Activated CD4-positive, alpha-beta T cell treated with anti-CD3 and anti-CD28 coated beads, Interleukin-10, Interleukin-2, amounts not matched to agents 100 ng/mL and 50 ng/mL, durations not matched to agents 16 hours and 8 hours (primary cell): Measurements from ENCODE around the gene KCNC3.

Experiments used
- DNase-seq: peaks from one replicate; pipeline ENCODE4 v3.0.0-alpha.2; 2020

Gene KCNC3

GRCh38 chr19:50326101-50326664 lies 3.0 kb downstream of the KCNC3 start:
- no peak for DNase-seq

DNA sequence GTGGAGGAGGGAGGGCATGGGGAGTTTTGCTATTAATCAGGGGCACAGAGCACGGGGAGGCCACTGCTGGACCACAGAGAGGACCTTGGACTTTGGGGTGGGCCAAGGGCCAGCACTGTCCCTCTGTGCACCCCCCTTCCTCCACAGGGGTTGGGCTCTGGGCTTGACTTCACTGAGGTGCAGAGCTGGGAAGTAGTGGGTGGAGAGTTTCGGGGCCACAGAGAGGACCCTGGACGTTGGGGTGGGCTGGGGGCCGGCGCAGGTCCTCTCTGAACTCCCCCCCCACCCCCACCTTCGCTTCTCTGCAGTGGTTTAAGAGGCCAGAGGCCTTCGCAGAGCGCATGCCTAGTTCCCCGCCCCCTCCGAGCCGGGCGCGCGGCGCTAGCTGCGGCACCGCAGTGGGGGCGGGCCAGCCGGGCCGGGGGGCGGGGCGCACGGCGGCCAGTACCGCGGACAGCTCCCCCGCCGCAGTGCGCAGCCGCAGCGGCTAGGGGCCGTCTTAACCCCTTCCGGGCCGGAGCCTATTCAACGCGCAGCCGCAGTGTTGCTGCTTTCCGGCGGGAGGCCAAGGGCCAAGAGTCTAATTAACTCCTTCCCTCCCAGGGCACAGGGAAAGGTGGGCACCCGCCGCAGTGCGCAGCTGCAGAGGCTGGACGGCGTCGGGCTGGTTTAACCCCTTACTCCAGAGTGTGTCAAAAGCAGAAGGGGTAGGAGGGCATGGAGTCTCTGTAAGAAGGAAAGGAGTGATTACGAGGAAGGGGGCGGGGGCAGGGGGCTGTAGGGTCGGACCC lies 3.7 kb downstream of the KCNC3 start:
- DNase-seq = peak; percentile 91

- DNase-seq = no peak
These were observed 4.8 kb downstream of the KCNC3 start for GRCh38 chr19:50324331-50324730.

DNA sequence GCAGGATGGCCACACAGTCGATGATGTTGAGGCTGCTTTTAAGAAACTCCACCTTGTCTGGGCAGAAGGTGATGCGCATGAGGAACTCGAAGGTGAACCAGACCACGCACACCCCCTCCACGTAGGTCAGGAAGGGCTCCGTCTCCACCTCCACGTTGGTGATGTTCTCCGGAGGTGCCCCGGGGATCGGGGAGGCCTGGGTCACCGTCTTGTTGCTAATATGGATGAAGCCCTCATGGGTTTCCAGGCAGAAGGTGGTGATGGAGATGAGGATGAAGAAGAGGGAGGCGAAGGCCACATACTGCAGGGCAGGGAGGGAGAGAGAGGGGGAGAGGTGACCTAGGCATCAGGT lies 5.4 kb downstream of the KCNC3 start:
- DNase-seq = no peak

GRCh38 chr19:50322931-50323781 lies 6.0 kb downstream of the KCNC3 start:
- DNase-seq = no peak

GRCh38 chr19:50322234-50322633 lies 6.9 kb downstream of the KCNC3 start:
- DNase-seq = no peak

- no peak for DNase-seq
These were observed 7.3 kb downstream of the KCNC3 start for GRCh38 chr19:50321831-50322230.

- DNase-seq = no peak
These were observed 8.6 kb downstream of the KCNC3 start for GRCh38 chr19:50320596-50320995.

DNA sequence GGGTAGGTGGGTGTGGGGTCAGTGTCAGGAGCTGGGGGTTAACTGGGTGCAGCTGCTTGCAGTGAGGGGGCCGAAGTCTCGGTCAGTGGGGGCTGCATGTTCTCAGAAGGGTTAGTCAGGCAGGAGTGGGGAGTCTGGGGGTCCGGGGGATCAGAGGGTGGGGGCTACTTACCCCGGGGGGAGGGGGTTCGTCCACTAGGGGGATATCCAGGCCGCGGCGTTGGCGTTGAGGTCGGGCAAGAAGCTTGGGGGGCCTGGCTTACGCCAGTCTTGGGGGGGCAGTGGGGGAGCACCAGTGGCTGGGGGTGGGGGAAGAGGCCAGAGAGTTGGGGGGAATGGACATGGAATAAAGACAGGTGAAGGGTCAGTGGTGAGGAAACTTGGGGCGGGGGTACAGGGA lies 9.1 kb downstream of the KCNC3 start:
- DNase-seq = no peak

DNA sequence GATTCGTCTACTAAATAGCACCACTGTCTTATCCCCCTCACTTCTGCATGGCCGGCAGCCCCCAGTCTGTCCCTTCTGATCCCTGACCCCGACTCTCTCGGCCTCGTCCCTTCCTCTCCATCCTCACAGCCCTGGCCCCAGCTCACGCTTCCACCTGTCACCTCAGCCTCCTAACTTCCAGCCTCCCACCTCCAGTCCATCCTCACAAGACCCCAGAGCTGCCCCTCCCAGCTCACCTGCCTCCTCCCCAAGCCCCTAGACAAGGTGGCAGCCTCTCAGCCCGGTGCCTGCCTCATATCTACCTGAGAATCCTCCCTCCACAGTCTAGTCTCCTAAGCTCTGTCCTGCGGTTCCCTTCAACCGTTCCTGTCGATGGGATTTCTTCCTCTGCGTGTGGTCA lies 10.0 kb downstream of the KCNC3 start:
- no peak for DNase-seq

DNA sequence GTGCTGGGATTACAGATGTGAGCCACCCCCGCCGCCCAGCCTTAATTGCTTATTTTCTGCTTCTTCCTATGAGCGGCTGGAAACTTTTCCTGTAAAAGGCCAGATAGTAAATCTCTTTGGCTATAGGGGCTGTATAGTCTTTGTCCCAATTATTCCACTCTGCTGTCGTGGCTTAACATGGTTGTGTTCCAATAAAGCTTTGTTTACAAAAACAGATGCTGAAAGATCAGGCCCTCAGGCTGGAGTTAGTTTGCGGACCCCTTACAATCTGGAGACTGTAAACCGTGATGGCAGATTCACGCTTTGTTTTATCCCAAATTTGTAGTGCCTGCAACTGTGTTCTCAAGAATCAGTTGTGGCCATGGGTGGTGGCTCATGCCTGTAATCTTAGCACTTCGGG lies 10.7 kb downstream of the KCNC3 start:
- DNase-seq = no peak

- no peak for DNase-seq
These were observed 12.1 kb downstream of the KCNC3 start for GRCh38 chr19:50317115-50317514.

DNA sequence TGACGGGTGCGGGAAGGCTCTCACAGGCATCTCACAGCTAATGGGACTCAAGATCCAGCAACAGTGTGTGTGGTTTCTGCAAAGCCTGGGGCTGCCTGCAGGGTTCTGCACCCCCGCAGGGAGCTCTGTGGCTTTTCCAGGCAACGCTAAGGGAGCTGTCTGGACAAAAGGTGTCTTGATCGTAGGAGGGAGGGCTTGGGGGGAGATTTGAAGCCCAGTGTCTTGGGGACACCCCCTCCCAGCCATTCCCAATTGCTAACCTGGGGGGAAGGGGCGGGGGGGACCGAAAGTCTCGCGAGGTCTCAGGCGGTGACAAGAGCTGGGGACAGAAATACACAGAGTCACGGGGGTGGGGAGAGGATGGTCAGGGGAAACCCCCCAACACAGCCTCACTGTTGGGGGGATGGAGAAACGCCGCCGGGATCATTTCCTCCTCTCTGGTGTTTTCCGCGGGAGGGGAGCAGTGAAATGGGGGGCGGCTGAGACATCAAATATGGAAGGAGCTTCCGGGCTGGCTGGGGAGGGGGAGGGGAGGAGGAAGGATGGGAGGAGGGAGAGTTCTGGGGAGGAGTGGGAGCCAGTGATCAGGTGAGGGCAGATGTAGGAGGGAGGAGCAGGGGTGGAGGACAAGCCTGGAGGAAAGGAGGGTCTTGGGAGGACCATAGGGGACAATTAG lies 13.3 kb downstream of the KCNC3 start:
- peak; percentile 41 for DNase-seq

- no peak for DNase-seq
These were observed 14.2 kb downstream of the KCNC3 start for GRCh38 chr19:50314724-50315708.

GRCh38 chr19:50313812-50314536 lies 15.2 kb downstream of the KCNC3 start:
- DNase-seq = no peak

- DNase-seq = no peak
These were observed 16.0 kb downstream of the KCNC3 start for GRCh38 chr19:50312967-50313811.

DNA sequence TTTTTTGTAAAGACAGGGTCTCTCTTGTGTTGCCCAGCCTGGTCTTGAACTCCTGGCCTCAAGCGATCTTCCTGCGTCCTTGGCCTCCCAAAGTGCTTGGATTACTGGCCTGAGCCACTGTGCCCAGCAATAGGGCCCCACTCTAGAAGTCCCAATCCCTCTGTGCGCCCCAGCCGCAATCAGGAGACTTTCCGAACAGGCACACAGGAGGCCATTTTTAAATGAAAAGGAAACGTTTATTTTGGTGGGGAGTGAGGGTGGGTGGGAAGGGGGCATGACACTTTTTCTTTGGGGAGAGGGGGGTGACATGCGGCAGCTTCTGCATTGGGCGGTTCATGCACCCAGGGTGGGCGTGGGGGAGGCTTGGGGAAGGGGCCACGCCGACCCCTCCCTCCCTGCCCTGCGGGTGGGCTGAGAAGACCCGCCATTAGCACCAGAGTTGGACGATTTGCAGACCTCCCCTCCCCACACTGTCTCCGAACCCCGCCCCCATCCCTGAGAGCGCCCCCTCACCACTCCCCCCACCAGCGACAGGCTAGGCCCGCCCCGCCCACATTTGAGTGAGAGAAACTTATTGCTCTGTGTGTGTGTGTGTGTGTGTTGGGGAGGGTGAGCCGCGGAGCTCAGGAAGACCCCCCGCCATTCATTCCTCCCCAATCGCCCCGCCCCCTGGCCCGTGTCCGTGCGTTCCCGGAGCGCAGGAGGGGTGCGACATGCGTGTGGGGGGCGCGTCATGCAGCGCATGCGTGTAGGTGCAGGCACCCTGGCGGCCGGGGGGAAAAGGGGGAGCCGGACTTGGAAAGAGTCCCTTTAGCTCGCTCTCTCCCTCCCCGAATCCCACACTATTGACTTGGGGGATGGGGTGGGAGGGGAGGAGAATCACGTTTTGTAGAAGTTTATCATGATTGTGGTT lies 17.2 kb downstream of the KCNC3 start:
- no peak for DNase-seq

- no peak for DNase-seq
These were observed 18.3 kb downstream of the KCNC3 start for GRCh38 chr19:50310759-50311465.
